Upper lobe of left lung (tissue), 6 donors: Measurements from ENCODE around the gene CISD1. TPM values are rescaled to one million over a fixed set of nuclear protein-coding genes. Genes with fewer than 3 reads are reported as not detected.

ENCODE experiments used
- ATAC-seq, 2 donors: fragments of 200-7000 bp; cut with Tn5 transposase; one replicate each; pipeline ENCODE4 v1.9.1; 2022; ENCODE audit warnings: mild to moderate bottlenecking in 2 of 2, moderate library complexity in 2 of 2; ENCODE audit not compliant: low FRiP score in 2 of 2
- DNase-seq, 2 donors: peaks; one replicate each; pipeline ENCODE4 v3.0.0-alpha.2; 2019 to 2020
- H3K27ac ChIP-seq, 4 donors: fragments of 200-600 bp; sonication (generic); one replicate each; pipeline ENCODE4 v1.5.1; 2016 to 2019
- H3K27me3 ChIP-seq, 4 donors: fragments of 200-600 bp; sonication (generic); one replicate each; pipeline ENCODE4 v1.5.1; 2017 to 2019
- H3K36me3 ChIP-seq, 4 donors: fragments of 200-600 bp; sonication (generic); one replicate each; pipeline ENCODE4 v1.5.1; 2016 to 2019
- H3K4me1 ChIP-seq, 4 donors: fragments of 200-600 bp; sonication (generic); one replicate each; pipeline ENCODE4 v1.5.1; 2018 to 2019
- H3K4me3 ChIP-seq, 4 donors: fragments of 200-600 bp; sonication (generic); one replicate each; pipeline ENCODE4 v1.5.1; 2017 to 2019; ENCODE audit warnings: mild to moderate bottlenecking in 2 of 4, moderate library complexity in 1 of 4
- H3K9me3 ChIP-seq, 4 donors: fragments of 200-600 bp; sonication (generic); one replicate each; pipeline ENCODE4 v1.5.1; 2018 to 2019
- EP300 ChIP-seq, 4 donors: sonication (generic); formaldehyde crosslinking; IDR thresholded peaks; one replicate each; pipeline ENCODE4 v1.5.1; 2017; ENCODE audit warnings: antibody characterized with exemption in 4 of 4, control low read depth in 2 of 4
- POLR2A ChIP-seq, 4 donors: fragments of 450-650 bp; IDR thresholded peaks; one replicate each; pipeline ENCODE4 v1.5.1; 2016 to 2017; ENCODE audit warnings: antibody characterized with exemption in 4 of 4, mild to moderate bottlenecking in 2 of 4
- POLR2AphosphoS5 ChIP-seq, 2 donors: sonication (generic); formaldehyde crosslinking; IDR thresholded peaks; one replicate each; pipeline ENCODE4 v1.5.1; 2017; ENCODE audit warnings: antibody characterized with exemption in 2 of 2
- WGBS, 2 donors: methylation state at CpG; one replicate each; pipeline ENCODE4 v1.1.5; 2017 to 2018; 5-methylcytosine and 5-hydroxymethylcytosine counted together
- total RNA-seq, 6 donors: library from RNA; depleted of rRNA in 4 of 6; stranded (reverse); fragments of >200 nt in 4 of 6; gene quantifications; one replicate each; pipeline versions ENCODE4 v1.1.0 to v1.2.1, GENCODE V29; 2016 to 2021
- TF ChIP-seq, protein P1 (sequence below), 6 experiments: fragments of 450-650 bp in 4 of 6; fragments of 200-600 bp in 2 of 6; sonication (generic) in 2 of 6; IDR thresholded peaks; one replicate each; pipeline ENCODE4 v1.5.1; 2016 to 2019; ENCODE audit warnings: antibody characterized with exemption in 6 of 6
- donor health status: DM: no; HTN: no; CAD: no; lungs with moderate emphysema.
- donor health status: DM: no; HTN: yes; CAD: no; lungs with severe emphysema.

CISD1 gene
- total RNA-seq, 6 donors from 2014 or later = 6.3 to 19.4 (median 13.8) TPM

DNA sequence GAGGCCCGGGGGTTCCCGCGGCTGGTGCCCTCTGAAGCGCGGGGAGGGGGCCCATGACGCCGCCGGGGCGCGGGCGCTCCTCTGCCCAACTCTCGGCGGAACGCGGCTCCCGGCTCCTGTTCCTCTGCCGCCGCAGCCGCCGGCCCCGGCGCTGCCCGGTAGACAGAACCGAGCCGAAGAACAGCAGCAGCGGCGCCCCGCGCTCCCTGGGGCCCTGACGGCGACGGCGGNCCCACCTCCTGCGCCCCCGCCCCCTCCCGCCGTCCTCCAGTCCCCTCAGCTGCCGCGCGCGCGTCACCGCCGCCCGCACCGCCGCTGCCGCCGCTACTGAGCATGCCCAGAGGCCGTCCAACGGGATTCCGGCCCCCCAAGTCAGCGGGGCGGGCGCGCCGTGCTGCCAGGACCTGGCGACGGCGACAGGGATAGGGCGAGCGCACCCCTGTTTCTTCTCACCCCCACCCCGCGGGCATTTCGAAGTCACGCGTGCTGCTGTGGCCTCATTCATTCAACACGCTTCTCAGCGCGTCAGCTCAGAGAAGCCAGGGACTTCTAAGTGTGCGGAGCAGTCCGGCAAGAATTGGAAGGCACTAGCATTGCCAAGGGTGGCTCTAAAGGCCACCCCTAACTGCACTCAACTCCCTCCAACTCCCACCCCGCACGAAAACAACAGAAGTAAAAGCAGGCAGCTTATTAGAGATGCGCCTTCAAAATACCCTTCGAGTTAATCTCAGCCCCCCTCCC lies 1.1 kb upstream of the CISD1 start, which contains the start of gene IPMK:
Gene IPMK, minus strand, starts transcription at position 182 of the 741 bp plus-strand sequence. CDS start 283 bp downstream, outside the sequence.
- H3K4me3 ChIP-seq = peak within 1 kb of the TSS; percentile 64 to 89 (median 79)
- ATAC-seq = peak; percentile 91 to 94
- peak in 3 of 4 donors; percentile 73 to 91 (median 87) for TF ChIP-seq POLR2A (IDR thresholded peaks at IDR 0.05)
- peak; percentile 40 to 75 for TF ChIP-seq POLR2AphosphoS5 (IDR thresholded peaks at IDR 0.05)
- TF ChIP-seq, protein P1, sequence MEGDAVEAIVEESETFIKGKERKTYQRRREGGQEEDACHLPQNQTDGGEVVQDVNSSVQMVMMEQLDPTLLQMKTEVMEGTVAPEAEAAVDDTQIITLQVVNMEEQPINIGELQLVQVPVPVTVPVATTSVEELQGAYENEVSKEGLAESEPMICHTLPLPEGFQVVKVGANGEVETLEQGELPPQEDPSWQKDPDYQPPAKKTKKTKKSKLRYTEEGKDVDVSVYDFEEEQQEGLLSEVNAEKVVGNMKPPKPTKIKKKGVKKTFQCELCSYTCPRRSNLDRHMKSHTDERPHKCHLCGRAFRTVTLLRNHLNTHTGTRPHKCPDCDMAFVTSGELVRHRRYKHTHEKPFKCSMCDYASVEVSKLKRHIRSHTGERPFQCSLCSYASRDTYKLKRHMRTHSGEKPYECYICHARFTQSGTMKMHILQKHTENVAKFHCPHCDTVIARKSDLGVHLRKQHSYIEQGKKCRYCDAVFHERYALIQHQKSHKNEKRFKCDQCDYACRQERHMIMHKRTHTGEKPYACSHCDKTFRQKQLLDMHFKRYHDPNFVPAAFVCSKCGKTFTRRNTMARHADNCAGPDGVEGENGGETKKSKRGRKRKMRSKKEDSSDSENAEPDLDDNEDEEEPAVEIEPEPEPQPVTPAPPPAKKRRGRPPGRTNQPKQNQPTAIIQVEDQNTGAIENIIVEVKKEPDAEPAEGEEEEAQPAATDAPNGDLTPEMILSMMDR (IDR thresholded peaks at IDR 0.05) = no peak
- no peaks in the 10 kb centered on the region for H3K27me3 ChIP-seq
- H3K27ac ChIP-seq = peak within 1 kb of the TSS; percentile 98 to 99 (median 99)
- no peaks in the 10 kb centered on the region for H3K36me3 ChIP-seq
- 1 to 2% methylated on average over 33 to 51 of the region's 76 CpGs for WGBS, 2 donors
- peak; percentile 97 to 99 for DNase-seq
- no peaks in the 10 kb centered on the region for H3K9me3 ChIP-seq
- peaks cover 13 to 34% (median 24%) of the 10 kb centered on the region in 4 donors for H3K4me1 ChIP-seq

DNA sequence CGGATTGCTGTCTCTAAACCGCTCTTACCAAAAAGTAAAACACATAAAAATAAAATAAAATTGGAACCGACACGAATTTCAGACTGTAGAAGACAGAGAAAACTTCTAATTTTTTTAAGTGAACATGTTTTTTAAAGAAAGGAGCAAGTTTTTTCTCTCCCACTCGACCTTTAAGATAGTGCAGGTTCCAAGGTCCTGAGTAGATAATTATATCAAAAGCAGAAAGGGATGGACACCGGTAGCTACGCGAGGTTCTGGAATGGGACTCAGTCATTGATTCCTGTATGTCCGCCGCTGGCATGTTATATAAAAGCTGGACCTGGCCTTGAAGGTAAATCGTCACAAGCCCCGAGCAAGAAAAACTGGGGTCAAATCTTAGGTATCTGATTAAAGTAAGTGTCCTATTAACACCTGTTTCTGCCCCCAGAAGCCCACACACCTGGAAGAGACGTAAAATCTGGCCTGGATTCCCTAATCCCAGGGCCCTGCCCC lies 462 bp upstream of the CISD1 start:
- DNase-seq = no peak
- Histone ChIP-seq H3K4me1 (peaks cover 13 to 34% (median 24%) of the 10 kb centered on the region in 4 donors), H3K4me3 (peak overlapping the region; percentile 5 to 89 (median 79)), H3K36me3 (no peaks in the 10 kb centered on the region), H3K9me3 (no peaks in the 10 kb centered on the region), H3K27ac (peak overlapping the region; percentile 98 to 99 (median 99)), H3K27me3 (no peaks in the 10 kb centered on the region)
- 0 to 1% methylated on average over 13 of the region's 13 CpGs for WGBS, 2 donors
- ATAC-seq = peak in 1 of 2 donors; percentile 0
- TF ChIP-seq EP300 (IDR thresholded peaks at IDR 0.05) = no peak
- no peak for TF ChIP-seq POLR2AphosphoS5 (IDR thresholded peaks at IDR 0.05)
- TF ChIP-seq POLR2A (IDR thresholded peaks at IDR 0.05) = no peak

DNA sequence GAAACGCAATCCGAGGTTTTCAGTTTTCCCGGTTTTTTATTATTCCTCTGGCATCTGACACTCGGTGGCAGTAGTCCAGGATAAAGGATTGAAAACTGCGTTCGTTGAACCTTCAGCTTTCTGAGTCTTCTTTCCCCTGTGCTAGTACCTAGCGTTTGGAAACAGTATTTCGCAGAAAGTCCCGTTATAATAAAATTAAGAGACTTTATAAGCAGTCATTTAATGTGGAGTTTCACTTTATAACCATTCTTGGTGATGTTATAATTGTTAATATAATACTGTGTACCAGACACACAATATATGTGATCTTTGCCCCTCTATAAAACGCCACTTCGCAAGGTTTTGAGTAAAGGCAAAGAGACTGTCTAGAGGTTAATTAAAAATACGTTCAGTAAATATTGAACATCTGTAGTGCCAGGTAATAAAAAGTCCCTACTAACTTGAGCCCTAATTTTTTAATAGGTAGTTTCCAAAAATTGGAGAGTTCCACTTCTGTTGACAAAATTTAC lies 874 bp downstream of the CISD1 start:
- no peak for TF ChIP-seq POLR2A (IDR thresholded peaks at IDR 0.05)
- TF ChIP-seq, protein P1 (IDR thresholded peaks at IDR 0.05) = no peak
- TF ChIP-seq POLR2AphosphoS5 (IDR thresholded peaks at IDR 0.05) = no peak
- no peak for TF ChIP-seq EP300 (IDR thresholded peaks at IDR 0.05)
- Histone ChIP-seq H3K4me3 (peak overlapping the region; percentile 65 to 89 (median 79)), H3K9me3 (no peaks in the 10 kb centered on the region), H3K27me3 (no peaks in the 10 kb centered on the region), H3K36me3 (no peaks in the 10 kb centered on the region), H3K27ac (peak overlapping the region; percentile 98 to 99 (median 99)), H3K4me1 (peaks cover 13 to 30% (median 21%) of the 10 kb centered on the region in 4 donors)
- DNase-seq (no peak), ATAC-seq (no peak)
- WGBS, 2 donors = 22% methylated on average over 12 of the region's 12 CpGs

DNA sequence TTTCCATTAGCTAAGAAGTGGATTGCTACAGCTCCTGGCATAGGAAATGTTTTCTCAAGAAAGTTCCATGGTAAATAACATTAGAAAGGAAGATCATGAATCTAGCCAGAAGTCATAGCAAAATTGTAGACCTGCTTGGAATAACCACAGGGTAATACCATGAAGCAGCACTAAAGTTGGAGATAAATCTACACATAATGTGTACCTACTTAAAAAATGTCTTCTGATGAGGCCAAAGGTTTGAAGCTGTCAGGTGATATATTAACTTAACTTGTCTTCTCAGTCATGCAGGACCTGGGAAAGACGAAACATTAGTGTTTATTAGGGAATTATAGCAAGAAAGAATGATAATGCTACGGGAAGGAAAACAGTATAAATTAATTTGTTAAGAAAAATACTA lies 6.3 kb downstream of the CISD1 start:
- WGBS, 2 donors = 82 to 86% methylated on average over 2 of the region's 2 CpGs
- TF ChIP-seq, protein P1 (IDR thresholded peaks at IDR 0.05) = no peak
- TF ChIP-seq POLR2A (IDR thresholded peaks at IDR 0.05) (no peak), POLR2AphosphoS5 (IDR thresholded peaks at IDR 0.05) (no peak), EP300 (IDR thresholded peaks at IDR 0.05) (no peak)
- Histone ChIP-seq H3K27me3 (no peaks in the 10 kb centered on the region), H3K9me3 (no peaks in the 10 kb centered on the region), H3K27ac (no peak overlapping the region), H3K4me1 (no peaks in the 10 kb centered on the region), H3K4me3 (no peak overlapping the region), H3K36me3 (peaks cover 0 to 9% (median 0%) of the 10 kb centered on the region in 4 donors)
- DNase-seq (no peak), ATAC-seq (no peak)

DNA sequence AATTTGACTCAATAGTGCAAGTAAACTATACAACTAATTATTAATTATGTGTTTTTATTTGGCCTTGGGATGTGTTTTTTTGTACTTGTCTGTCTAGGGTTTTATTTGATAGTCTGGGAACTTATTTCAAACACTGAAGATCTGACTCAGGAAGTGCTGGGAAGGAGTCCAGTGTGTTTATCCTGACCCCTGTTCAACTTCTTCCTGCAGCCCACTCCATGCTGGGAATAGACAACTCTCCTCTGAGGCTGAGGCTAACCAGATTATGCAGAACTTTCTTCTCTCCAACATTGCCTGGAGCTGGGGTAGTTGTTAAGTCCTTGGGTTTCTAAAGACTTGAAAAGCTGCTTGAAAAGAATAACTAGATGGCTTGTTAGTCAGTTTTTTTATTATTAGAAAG lies 6.9 kb downstream of the CISD1 start:
- no peak for DNase-seq
- TF ChIP-seq POLR2AphosphoS5 (IDR thresholded peaks at IDR 0.05) (no peak), POLR2A (IDR thresholded peaks at IDR 0.05) (no peak), EP300 (IDR thresholded peaks at IDR 0.05) (no peak)
- TF ChIP-seq, protein P1 (IDR thresholded peaks at IDR 0.05) = no peak
- no peak for ATAC-seq
- Histone ChIP-seq H3K27ac (no peak overlapping the region), H3K9me3 (no peaks in the 10 kb centered on the region), H3K4me3 (no peak overlapping the region), H3K4me1 (no peaks in the 10 kb centered on the region), H3K36me3 (peaks cover 0 to 9% (median 0%) of the 10 kb centered on the region in 4 donors), H3K27me3 (no peaks in the 10 kb centered on the region)
